ENCODE results near the gene ALOXE3.
"Not testable (repeated sequence)": the region's sequence is repeated elsewhere in the genome, so short reads cannot be mapped to it uniquely, and the experiment has no call there.

Gene ALOXE3

DNA sequence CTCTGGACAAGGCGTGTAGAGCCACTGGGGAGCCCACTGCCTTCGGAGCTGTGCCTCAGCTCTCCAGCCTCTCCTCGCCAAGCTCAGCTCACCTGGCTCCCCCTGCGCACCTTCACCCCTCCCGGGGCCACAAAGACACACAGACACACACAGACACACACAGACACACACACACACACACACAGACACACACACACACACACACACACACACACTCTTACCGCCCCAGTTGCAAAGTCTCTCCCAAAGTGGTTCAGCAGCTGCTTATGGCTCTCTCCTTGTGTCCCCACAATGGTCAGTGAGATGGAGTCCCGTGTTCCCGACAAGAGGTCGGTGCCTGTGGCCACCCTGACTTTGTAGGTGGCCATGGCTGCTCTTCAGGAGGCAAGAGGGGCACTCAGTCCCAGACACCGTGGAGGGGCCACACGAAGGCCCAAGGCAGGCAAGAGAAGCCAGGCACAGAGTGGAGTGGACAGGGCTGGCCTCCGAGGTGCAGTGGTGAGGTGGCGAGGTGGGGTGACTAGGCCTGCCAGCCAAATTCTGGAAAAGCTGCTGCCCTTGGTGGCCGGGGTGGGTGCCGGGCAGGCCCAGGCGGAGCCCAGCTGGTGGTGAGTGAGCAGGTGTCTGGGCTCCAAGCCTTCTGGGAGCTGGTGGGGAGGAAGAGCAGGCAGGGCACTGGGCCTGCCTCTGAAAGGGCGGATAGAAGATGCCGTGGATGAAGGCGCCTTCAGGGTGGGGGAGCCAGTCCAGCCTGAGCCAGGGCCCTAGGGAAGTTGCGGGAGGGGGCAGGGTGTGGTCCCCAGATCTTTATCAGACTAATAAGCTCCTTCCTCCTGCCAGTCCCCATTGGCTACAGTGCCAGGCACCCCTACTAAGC lies 31.0 kb downstream of the ALOXE3 start, which contains the start of gene ALOX12B:
TSS of gene ALOX12B (minus strand) at position 642 of the 877 bp plus-strand sequence. CDS start at position 368, 274 bp downstream.
- H3K4me3 ChIP-seq: no peak within 1 kb of the TSS
- H4K20me1 ChIP-seq: no peaks in the 10 kb centered on the region
- no peaks in the 10 kb centered on the region for H3K9me3 ChIP-seq
- H3K27me3 ChIP-seq: no peaks in the 10 kb centered on the region
- no peak within 1 kb of the TSS for H3K27ac ChIP-seq
- H3K4me2 ChIP-seq: no peak within 1 kb of the TSS
- H3K9ac ChIP-seq: no peak within 1 kb of the TSS
- H3K36me3 ChIP-seq: no peaks in the 10 kb centered on the region
- H3K4me1 ChIP-seq: peaks cover 25% of the 10 kb centered on the region
- no peak for TF ChIP-seq Cebpa-rat (IDR thresholded peaks at IDR 0.05)

DNA sequence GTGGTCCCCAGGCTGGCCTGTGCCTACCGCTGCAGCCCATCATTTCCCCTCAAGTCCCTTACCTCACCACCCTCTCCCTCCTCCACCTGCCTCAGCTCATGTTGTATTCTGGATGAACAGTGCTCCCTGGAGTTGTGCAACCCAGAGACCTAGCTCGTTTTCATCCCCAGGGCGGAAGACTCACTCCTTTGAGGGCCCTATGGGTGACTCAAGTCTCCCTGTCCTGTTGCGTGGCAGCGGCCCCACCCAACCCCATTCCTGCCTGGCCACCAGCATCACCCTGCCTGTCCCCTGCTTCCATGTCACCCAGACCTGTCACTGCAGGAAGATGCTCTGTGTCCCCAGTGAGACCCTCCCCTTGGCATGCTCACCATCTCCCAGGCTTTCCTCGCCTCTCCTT lies 34.1 kb downstream of the ALOXE3 start:
- Histone ChIP-seq H3K27ac (no peak overlapping the region), H3K9ac (no peak overlapping the region), H3K36me3 (no peaks in the 10 kb centered on the region), H3K4me3 (no peak overlapping the region), H3K9me3 (no peaks in the 10 kb centered on the region; the same call in 1 of the 2 replicates), H3K4me1 (peaks cover 5% of the 10 kb centered on the region; the same call in 1 of the 2 replicates), H4K20me1 (no peaks in the 10 kb centered on the region), H3K4me2 (no peak overlapping the region), H3K27me3 (peaks cover 7% of the 10 kb centered on the region)
- TF ChIP-seq Cebpa-rat (IDR thresholded peaks at IDR 0.05): no peak

DNA sequence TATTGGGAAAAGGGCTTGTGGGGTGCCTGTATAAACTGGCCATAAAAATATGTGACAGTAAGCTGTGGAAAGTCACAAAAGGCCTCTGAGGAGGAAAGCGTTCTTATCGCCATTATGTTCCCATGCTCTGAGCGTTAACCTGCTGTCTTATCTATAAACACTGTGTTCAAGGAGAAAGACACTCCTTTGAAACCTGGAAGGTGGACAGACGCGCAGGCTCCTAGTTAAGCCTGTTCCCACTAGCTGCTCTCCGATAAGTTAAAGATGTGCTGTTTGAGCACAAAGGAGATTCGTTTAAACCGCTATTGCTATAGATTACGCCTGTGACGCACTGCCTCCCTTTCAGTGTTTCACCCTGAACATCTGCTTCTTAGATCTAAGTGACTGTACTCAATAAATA lies 36.0 kb downstream of the ALOXE3 start:
- Histone ChIP-seq H3K27ac (no peak overlapping the region), H3K9ac (no peak overlapping the region), H3K27me3 (peaks cover 16% of the 10 kb centered on the region), H3K4me3 (no peak overlapping the region), H3K4me1 (peaks cover 6% of the 10 kb centered on the region; the same call in 1 of the 2 replicates), H3K36me3 (no peaks in the 10 kb centered on the region), H4K20me1 (no peaks in the 10 kb centered on the region), H3K9me3 (no peaks in the 10 kb centered on the region; the same call in 1 of the 2 replicates), H3K4me2 (no peak overlapping the region)
- TF ChIP-seq Cebpa-rat (IDR thresholded peaks at IDR 0.05): no peak

DNA sequence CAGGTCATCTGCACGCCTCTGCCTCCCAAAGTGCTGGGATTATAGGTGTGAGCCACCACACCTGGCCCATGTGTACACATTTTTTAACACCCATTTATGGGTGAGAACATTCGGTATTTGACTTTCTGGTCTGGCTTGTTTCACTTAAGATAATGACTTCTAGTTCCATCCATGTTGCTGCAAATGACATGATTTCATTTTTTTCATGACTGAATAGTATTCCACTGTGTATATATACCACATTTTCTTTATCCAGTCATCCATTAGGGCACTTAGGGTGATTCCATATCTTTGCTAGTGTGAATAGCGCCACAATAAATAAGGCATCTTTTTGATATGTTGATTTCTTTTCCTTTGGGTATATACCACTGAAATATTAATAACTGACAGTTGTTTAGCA lies 36.4 kb downstream of the ALOXE3 start:
- Histone ChIP-seq H3K27me3 (peaks cover 16% of the 10 kb centered on the region), H3K4me2 (no peak overlapping the region), H3K4me1 (peaks cover 6% of the 10 kb centered on the region; the same call in 1 of the 2 replicates), H3K9ac (no peak overlapping the region), H3K9me3 (no peaks in the 10 kb centered on the region; the same call in 1 of the 2 replicates), H4K20me1 (no peaks in the 10 kb centered on the region), H3K27ac (no peak overlapping the region), H3K4me3 (no peak overlapping the region), H3K36me3 (no peaks in the 10 kb centered on the region)
- TF ChIP-seq Cebpa-rat (IDR thresholded peaks at IDR 0.05): no peak

DNA sequence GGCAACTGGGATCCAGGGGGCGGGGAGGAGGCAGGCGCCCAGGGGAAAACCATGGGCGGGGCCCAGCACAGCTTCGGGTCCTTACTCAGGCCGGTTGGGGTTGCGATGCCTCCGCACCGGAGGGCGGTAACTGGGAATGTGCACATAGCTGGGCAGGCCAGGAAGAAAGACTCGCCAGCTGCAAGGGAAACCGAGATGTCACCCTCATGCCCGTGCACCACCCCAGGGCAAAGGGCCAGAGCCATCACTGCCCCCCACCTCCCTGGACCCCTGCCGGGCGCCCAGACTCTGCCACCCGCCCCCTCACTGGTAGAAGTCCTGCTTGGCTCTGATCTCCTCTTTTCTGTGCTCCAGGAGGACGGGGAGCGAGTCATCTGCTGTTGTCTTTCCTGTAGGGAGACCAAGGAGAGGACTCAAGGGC lies 37.5 kb downstream of the ALOXE3 start:
- H3K27me3 ChIP-seq: peaks cover 16% of the 10 kb centered on the region

DNA sequence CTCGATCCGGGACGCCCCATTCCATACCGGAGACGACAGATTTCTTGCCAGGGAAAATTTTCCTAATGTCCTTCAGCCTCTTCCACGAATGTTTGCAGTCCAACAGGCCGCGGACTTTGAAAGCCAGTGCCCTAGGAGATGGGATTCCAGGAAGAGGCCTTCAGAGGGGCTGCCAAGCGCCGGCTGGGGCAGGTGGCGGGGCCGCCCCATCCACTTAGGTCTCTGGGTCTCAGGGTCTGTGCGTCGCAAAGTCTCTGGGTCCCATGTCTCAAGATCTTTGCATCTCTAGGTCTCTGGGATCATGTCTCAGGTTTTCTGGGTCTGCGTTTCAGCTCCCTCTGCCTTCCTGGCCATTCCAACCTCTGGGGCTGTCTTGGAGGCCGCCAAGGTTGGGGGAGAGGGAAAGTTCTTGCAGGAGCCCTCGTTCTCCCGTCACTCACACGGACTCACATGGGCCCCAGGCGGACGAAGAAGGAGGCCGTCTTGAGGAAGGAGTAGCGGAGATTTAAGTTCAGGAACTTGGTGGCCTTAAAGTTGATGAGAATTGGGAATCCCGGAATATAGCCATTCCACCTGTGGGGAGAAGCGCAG lies 38.0 kb downstream of the ALOXE3 start:
- TF ChIP-seq Cebpa-rat (IDR thresholded peaks at IDR 0.05): no peak
- Histone ChIP-seq H3K9me3 (no peaks in the 10 kb centered on the region; the same call in 1 of the 2 replicates), H3K4me2 (peak overlapping the region; percentile 94), H4K20me1 (no peaks in the 10 kb centered on the region), H3K27ac (no peak overlapping the region), H3K27me3 (peaks cover 21% of the 10 kb centered on the region), H3K9ac (no peak overlapping the region), H3K4me3 (peak overlapping the region; percentile 65), H3K36me3 (no peaks in the 10 kb centered on the region), H3K4me1 (peaks cover 6% of the 10 kb centered on the region; the same call in 1 of the 2 replicates)

More for the DNA sequence above, 37.5 kb downstream of the ALOXE3 start:
- no peak overlapping the region for H3K4me3 ChIP-seq
- no peak overlapping the region for H3K27ac ChIP-seq
- no peak overlapping the region for H3K4me2 ChIP-seq
- H3K36me3 ChIP-seq: no peaks in the 10 kb centered on the region
- H3K4me1 ChIP-seq: peaks cover 6% of the 10 kb centered on the region; the same call in 1 of the 2 replicates
- no peak overlapping the region for H3K9ac ChIP-seq
- H4K20me1 ChIP-seq: no peaks in the 10 kb centered on the region
- H3K9me3 ChIP-seq: no peaks in the 10 kb centered on the region; the same call in 1 of the 2 replicates
- no peak for TF ChIP-seq Cebpa-rat (IDR thresholded peaks at IDR 0.05)

DNA sequence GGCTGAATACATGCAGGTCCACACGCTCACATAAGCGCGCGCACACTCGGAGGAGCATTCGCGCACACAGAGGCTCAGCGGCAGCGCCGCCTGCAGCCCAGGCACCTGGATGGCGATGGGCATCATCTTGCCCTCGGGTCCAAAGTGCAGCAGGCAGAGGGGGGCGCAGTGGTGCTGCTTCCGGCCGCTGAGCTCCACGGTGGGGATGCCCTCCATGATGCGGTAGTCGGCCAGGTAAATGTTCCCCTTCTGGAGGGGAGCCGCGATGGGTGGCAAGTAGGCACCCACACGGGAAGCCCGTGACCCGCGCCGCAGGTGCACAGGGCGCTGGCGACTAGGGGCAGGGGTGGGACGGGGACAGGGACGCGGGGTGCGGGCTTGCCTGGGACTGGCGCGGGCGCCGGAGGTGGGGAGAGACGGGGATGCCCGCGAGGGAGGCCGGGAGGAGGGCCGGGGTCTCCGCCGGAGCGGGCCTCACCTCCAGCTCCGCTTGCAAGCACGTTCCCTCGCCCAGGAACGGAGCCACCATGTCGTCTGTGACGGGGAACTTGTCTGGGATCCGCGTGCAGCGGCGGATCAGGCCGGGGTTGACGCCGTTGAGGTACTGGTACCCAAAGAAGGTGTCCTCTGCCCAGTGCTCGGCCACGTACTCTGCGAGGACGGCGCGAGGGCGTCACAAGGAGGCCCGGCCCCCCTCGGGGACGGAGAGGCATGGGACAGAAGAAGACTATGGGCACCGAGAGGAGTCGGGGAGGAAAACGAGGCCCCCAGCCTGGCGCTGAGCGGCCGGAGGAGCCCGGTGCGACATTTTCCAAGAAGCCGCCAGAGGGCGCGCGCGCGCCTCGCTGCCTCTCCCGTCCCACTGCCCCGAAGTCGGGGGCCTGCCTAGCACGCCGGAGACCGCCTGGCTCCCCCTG lies 38.8 kb downstream of the ALOXE3 start:
- Histone ChIP-seq H3K4me3 (peak overlapping the region; percentile 65), H3K9ac (peak overlapping the region; percentile 68), H3K4me2 (peak overlapping the region; percentile 94), H4K20me1 (no peaks in the 10 kb centered on the region), H3K9me3 (no peaks in the 10 kb centered on the region; the same call in 1 of the 2 replicates), H3K36me3 (no peaks in the 10 kb centered on the region), H3K27ac (no peak overlapping the region), H3K4me1 (peaks cover 6% of the 10 kb centered on the region; the same call in 1 of the 2 replicates), H3K27me3 (peaks cover 28% of the 10 kb centered on the region)
- no peak for TF ChIP-seq Cebpa-rat (IDR thresholded peaks at IDR 0.05)

DNA sequence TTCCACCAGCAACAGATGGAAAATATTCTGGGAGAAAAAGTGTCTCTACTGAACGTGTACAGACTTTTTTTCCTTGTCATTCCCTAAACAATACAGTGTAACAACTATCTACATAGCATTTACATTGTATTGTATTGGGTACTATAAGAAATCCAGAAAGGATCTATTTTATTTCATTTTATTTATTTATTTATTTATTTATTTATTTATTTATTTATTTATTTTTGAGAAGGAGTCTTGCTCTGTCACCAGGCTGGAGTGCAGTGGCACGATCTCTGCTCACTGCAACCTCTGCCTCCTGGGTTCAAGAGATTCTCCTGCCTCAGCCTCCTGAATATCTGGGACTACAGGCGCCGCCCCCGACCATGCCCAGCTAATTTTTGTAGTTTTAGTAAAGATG lies 40.4 kb downstream of the ALOXE3 start:
- H3K27me3 ChIP-seq: peaks cover 44% of the 10 kb centered on the region
- not testable (repeated sequence) for H3K4me3 ChIP-seq, H4K20me1 ChIP-seq, H3K4me2 ChIP-seq, H3K9ac ChIP-seq, H3K9me3 ChIP-seq, H3K36me3 ChIP-seq, H3K27ac ChIP-seq
- peaks cover 13% of the 10 kb centered on the region for H3K4me1 ChIP-seq

All from BLaER1 (cell line).